IMR-90 (cell line): ENCODE results near the gene PRKAG2.

Experiments
- BHLHE40 ChIP-seq: fragments of 150-350 bp; IDR thresholded peaks from 2 replicates; pipeline ENCODE4 v1.6.1; 2016; ENCODE audit warnings: mild to moderate bottlenecking, low read depth, low read length
- CEBPB ChIP-seq: IDR thresholded peaks from 2 replicates; pipeline ENCODE4 v1.6.1; 2012; ENCODE audit warnings: low read depth, low read length, improper control_type of control experiment
- CHD1 ChIP-seq: IDR thresholded peaks from 2 replicates; pipeline ENCODE4 v1.6.1; 2012; ENCODE audit warnings: low read depth, low read length, improper control_type of control experiment
- CTCF ChIP-seq: conservative IDR thresholded peaks from 2 replicates; pipeline ENCODE4 v1.5.1; 2012; ENCODE audit warnings: mild to moderate bottlenecking, low read depth, low read length, improper control_type of control experiment
- MXI1 ChIP-seq: IDR thresholded peaks from 2 replicates; pipeline ENCODE4 v1.6.1; 2012; ENCODE audit warnings: low read depth, mild to moderate bottlenecking, low read length, moderate library complexity, borderline replicate concordance
- NFE2L2 ChIP-seq: fragments of 150-350 bp; IDR thresholded peaks from 2 replicates; pipeline ENCODE4 v1.6.1; 2016; ENCODE audit warnings: low read depth, mild to moderate bottlenecking, low read length
- POLR2A ChIP-seq: IDR thresholded peaks from 2 replicates; pipeline ENCODE4 v1.6.1; 2012; ENCODE audit warnings: mild to moderate bottlenecking, low read depth, low read length
- RAD21 ChIP-seq: IDR thresholded peaks from 2 replicates; pipeline ENCODE4 v1.6.1; 2012; ENCODE audit warnings: low read length, improper control_type of control experiment
- RCOR1 ChIP-seq: IDR thresholded peaks from 2 replicates; pipeline ENCODE4 v1.6.1; 2012; ENCODE audit warnings: mild to moderate bottlenecking, low read length, improper control_type of control experiment; ENCODE audit not compliant: insufficient replicate concordance
- RFX5 ChIP-seq: IDR thresholded peaks from 2 replicates; pipeline ENCODE4 v1.8.0; 2012; ENCODE audit warnings: low read depth, mild to moderate bottlenecking, low read length, moderate library complexity
- SMC3 ChIP-seq: fragments of 150-350 bp; IDR thresholded peaks from 2 replicates; pipeline ENCODE4 v1.6.1; 2016; ENCODE audit warnings: low read depth, mild to moderate bottlenecking, antibody characterized with exemption, low read length, moderate library complexity
- USF2 ChIP-seq: fragments of 150-350 bp; IDR thresholded peaks from 2 replicates; pipeline ENCODE4 v1.6.1; 2017; ENCODE audit warnings: mild to moderate bottlenecking, antibody characterized with exemption, low read length, low read depth

- TF ChIP-seq CTCF (no peak), SMC3 (no peak), RFX5 (no peak), POLR2A (no peak), BHLHE40 (no peak), RAD21 (no peak), CEBPB (no peak), MXI1 (no peak), RCOR1 (no peak), NFE2L2 (no peak), USF2 (no peak), CHD1 (no peak)
Observed at GRCh38 chr7:151509670-151510333, 367.1 kb downstream of the PRKAG2 start.
